DND-41 (cell line): ENCODE data around the gene IL9.

Source experiments
- EZH2 ChIP-seq: IDR thresholded peaks from 3 replicates; pipeline ENCODE4 v1.6.1; 2012; ENCODE audit warnings: borderline replicate concordance, low read depth, mild to moderate bottlenecking, moderate library complexity, low read length, inconsistent platforms; ENCODE audit not compliant: severe bottlenecking
- TF ChIP-seq, protein P1 (sequence below): IDR thresholded peaks from 2 replicates; pipeline ENCODE4 v1.5.1; 2012; ENCODE audit warnings: borderline replicate concordance, low read length, moderate library complexity, mild to moderate bottlenecking; ENCODE audit not compliant: poor library complexity, severe bottlenecking; ENCODE audit errors: extremely low read depth

DNA sequence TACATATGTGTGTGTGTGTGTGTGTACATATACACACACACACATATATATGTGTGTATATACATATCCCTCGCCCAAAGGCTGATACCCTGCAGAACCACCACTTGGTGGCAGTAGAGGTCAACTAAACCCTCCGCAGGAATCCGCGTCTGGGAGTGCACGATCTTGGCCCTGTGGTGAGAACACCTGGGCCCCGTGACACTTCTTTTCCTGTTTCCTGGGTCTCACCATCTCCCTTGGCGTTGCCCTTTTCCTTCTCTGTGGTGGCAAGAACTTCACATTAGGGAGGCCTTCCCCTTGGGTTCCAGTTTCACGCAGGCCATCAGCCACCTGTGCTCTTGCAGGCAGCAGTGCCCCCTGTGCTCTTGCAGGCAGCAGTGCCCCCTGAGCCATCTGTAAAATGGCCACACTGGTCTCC, 8.2 kb downstream of the IL9 start:
- TF ChIP-seq, protein P1, sequence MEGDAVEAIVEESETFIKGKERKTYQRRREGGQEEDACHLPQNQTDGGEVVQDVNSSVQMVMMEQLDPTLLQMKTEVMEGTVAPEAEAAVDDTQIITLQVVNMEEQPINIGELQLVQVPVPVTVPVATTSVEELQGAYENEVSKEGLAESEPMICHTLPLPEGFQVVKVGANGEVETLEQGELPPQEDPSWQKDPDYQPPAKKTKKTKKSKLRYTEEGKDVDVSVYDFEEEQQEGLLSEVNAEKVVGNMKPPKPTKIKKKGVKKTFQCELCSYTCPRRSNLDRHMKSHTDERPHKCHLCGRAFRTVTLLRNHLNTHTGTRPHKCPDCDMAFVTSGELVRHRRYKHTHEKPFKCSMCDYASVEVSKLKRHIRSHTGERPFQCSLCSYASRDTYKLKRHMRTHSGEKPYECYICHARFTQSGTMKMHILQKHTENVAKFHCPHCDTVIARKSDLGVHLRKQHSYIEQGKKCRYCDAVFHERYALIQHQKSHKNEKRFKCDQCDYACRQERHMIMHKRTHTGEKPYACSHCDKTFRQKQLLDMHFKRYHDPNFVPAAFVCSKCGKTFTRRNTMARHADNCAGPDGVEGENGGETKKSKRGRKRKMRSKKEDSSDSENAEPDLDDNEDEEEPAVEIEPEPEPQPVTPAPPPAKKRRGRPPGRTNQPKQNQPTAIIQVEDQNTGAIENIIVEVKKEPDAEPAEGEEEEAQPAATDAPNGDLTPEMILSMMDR = peak; percentile 91
- TF ChIP-seq EZH2 = no peak
